OCI-M1 (cell line): Measurements from ENCODE around the gene SYNPO2.
"Not testable (repeated sequence)": the region's sequence is repeated elsewhere in the genome, so short reads cannot be mapped to it uniquely, and the experiment has no call there.

ENCODE experiments used
- DNase-seq: peaks from one replicate; lab custom pipeline; 2025; lab: John Stamatoyannopoulos, UW

The SYNPO2 gene

GRCh38 chr4:118888666-118889311 lies at the start of gene SYNPO2:
SYNPO2 (plus strand) TSS chr4:118888854; CDS start chr4:118889037, 183 bp downstream.
- DNase-seq = peak; percentile 74

GRCh38 chr4:118839221-118839927 lies 49.3 kb upstream of the SYNPO2 start:
- peak; percentile 30 for DNase-seq

DNA sequence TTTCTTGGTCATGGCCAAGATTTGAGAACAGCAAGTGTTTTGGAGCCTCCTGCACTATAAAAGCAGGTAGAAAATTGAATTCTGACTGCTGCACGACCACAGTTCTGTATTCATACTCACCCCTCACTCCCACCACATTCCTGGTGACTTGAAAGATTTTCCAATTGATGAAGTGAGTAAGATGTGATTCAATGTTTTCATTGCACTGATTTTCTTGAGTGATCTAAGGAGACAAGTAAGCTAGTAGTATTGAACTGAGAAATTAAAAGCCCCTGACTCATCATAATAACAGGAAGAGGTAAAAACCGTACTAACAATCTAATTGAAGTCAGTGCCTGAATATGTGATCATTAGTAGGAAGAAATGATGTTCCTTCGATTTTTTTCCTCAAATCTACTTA lies 46.6 kb upstream of the SYNPO2 start:
- no peak for DNase-seq

GRCh38 chr4:118843237-118843636 lies 45.4 kb upstream of the SYNPO2 start:
- no peak for DNase-seq

DNA sequence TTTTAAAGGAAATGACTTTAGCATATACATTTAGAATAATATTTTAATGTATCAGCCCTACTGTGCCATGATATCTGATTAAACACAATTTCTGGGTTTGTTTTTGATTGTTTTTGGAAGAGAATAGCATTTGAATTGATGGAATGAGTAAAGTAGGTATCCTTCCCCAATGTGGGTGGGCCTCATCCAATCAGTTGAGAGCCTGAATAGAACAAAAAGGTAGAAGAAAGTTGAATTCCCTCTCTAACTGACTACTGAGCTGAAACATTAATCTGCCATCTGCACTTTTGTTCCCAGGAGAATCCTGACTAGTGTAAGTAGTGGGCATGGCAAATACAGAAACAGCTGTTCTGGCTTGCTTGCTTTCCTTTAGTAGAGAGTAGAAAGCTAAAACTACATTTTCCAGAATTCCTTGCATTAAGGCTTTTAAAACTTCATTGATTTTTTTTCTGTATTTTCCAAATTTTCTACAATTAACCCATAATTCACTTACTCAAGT lies 43.1 kb upstream of the SYNPO2 start:
- DNase-seq = no peak

DNA sequence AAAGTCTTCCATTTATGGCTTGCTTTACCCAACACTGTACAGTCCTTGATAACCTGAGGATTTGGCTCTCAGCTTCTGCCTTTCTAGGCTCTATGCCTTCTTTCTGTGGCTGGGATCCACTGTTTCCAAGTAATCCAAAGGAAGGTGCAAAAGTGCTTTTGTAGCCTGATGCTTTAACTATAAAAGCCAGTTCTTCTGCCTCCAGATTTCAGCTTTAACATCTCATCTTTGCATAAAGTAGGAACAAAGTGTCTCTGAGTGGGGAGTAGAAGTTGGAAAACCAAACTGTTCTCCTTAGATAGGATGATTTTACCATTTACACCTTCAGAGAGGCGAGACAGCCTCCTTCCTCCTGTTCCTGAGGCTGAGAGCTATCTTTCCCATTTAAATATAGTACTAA lies 41.7 kb upstream of the SYNPO2 start:
- DNase-seq = no peak

DNA sequence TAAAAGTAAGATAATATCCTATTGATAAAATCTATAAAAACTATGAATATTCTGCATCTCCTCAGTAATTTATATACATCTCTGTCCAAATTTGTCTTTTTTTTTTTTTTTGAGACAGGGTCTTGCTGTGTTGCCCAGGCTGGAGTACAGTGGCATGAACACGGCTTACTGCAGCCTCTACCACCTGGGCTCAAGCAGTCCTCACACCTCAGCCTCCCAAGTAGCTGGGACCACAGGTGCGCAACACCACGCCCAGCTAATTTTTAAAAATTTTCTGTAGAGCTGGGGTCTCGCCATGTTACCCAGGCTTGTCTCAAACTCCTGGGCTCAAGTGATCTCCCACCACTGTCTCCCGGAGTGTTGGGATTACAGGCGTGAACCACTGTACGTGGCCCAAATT lies 40.4 kb upstream of the SYNPO2 start:
- DNase-seq = no peak

DNA sequence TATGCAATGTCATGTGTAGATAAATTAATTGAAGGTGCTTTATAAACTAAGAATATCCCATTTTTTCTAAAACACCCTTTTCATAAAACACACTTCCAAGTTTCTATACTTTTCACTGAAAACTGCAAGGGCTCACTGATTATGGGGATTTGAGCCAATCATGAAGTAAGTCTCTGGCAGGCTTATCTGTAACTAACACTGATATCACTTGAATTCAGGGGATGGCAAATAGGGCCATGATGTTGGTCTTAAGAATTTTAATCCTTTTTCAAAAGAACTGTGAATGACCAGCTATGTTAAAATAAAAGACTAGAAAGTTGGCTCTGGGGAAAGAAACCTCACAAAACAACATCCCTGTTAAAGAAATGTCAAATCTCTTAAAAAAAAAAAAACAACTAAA lies 39.8 kb upstream of the SYNPO2 start:
- peak; percentile 11 for DNase-seq

- DNase-seq = peak; percentile 34
Observed at GRCh38 chr4:118849867-118850487, 38.7 kb upstream of the SYNPO2 start.

GRCh38 chr4:118850488-118851173 lies 38.0 kb upstream of the SYNPO2 start:
- DNase-seq = peak; percentile 81

GRCh38 chr4:118857760-118858159 lies 30.9 kb upstream of the SYNPO2 start:
- no peak for DNase-seq

DNA sequence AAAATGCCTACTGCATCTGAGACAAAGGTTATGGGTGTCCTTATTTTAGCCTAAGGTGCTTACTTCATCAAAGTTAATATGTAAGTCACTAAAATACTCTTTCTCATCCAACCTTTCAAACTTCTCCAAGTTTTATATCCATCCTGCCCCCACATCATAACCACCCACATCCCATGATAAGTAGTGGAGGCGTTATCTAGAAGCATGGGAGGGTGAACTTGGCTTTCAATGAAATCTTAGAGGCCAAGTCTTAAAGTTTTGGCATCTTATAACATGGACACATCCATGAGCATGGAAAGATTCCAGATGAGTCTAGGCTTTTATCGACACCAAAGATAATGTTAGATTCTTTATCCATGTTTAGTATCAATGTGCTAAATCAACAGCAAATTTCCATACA lies 29.9 kb upstream of the SYNPO2 start:
- no peak for DNase-seq

DNA sequence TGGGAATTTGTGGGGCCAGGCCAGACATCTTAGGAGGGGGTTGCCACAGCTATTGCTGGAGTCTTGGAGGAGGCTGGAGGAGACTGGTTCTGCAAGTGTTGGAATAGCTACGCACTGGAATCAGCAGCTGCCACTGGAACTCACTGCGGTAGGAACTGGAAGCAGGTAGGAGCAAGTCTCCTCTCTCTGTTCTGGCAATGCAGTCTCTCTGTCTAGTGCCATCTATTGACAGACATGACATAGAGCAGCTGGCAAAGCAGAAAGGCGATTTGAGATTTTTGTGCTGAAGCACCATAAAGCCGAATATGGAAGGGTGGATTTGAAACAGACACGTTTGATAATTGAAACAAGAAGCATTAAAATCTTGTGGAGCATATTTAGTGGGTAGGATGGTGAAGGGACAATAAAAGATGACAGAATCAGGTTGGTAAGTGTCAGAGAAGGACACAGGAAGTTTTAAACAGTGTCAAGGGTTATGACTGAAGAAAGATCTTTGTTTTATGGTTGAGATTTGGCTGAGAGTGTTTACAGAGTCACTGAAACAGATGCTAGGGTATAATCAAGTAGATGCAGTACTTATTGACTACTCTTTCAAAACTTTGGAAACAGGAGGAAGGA lies 23.5 kb upstream of the SYNPO2 start:
- peak; percentile 79 for DNase-seq

GRCh38 chr4:118866442-118866841 lies 22.2 kb upstream of the SYNPO2 start:
- no peak for DNase-seq

- DNase-seq = no peak
Observed at GRCh38 chr4:118867311-118868067, 21.2 kb upstream of the SYNPO2 start.

GRCh38 chr4:118869808-118870342 lies 18.8 kb upstream of the SYNPO2 start:
- DNase-seq = no peak

DNA sequence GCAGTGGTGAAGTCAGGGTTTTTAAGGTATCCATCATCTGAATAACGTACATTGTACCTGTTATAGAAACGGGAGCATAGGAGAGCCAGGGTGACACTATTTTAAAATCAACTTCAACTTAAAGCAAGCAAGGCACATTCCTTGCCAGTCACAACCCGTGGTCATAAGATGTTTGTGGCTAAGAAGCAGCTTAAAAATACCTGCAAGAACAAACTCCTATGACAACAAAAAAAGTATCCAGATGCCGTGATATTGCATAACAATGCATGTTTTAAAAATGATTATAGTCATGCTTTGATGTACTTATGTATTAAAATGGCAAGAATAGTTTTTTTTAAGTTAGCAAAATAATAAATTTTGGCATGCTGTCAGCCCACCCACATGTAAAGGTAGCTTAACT lies 16.5 kb upstream of the SYNPO2 start:
- no peak for DNase-seq

DNA sequence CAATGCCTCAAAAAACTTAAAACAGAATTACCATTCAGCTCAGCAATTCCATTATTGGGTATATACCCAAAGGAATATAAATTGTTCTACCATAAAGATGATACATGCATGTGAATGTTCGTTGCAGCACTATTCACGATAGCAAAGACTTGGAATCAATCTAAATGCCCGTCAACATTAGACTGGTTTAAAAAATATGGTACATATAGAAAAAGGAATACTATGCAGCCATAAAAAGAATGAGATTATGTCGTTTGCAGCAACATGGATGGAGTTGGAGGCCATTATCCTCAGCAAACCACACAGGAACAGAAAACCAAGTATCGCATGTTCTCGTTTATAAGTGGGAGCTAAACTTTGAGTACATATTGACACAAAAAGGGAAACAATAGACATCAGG lies 10.9 kb upstream of the SYNPO2 start:
- DNase-seq = no peak

DNA sequence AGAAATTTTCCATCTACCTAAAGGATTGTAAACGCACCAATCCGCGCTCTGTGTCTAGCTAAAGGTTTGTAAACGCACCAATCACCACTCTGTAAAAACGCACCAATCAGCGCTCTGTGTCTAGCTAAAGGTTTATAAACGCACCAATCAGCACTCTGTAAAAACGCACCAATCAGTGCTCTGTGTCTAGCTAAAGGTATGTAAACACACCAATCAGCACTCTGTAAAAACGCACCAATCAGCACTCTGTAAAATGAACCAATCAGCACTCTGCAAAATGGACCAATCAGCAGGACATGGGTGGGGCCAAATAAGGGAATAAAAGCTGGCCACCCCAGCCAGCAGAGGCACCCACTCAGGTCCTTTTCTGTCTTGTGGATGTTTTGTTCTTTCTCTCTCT lies 10.1 kb upstream of the SYNPO2 start:
- not testable (repeated sequence) for DNase-seq

DNA sequence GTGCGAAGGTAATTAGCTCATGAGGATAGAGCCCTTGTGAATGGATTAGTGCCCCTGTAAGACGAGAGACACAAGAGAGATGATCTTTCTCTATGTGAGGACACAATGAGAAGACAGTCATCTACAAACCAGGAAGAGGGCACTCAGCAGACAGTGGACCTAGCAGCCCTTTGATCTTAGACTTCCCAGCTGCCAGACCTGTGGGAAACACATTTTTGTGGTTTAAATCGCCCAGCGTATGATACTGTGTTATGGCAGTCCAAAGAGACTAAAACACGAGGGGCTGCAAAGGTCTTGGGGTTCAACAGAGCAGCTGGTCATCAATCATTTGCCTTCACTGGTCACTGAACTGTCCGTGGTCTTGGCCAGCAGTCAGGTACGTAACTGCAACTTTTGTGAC lies 9.2 kb upstream of the SYNPO2 start:
- DNase-seq = no peak

GRCh38 chr4:118881512-118882146 lies 7.0 kb upstream of the SYNPO2 start:
- DNase-seq = no peak
